AG09319 (cell line): Measurements from ENCODE around the gene TMEM108.

Experiments
- DNase-seq: peaks from one replicate; pipeline ENCODE4 v3.0.0-alpha.2; 2010; ENCODE audit warnings: low read depth; ENCODE audit errors: extremely low read depth
- CTCF ChIP-seq: IDR thresholded peaks from 2 replicates; pipeline ENCODE4 v1.5.1; 2011; ENCODE audit warnings: low read depth, mild to moderate bottlenecking, inconsistent platforms, low read length, moderate library complexity

The TMEM108 gene

DNA sequence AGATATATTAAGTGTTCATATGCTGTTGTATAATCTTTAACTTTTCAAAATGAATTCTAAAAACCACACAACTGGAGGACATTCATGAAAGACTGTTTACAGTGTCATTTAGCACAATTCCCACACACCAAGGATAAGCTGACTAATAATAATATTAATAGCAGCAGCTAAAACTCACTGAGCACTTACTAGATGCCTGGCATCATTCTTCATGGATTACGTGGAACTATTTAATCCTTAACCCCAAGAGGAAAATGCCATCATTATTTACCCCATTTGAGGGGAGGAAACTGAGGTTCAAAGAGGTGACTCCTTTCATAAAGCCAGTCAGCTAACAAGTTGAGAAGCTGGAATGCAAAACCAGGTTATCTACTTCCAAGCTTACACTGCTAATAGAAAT lies 77.0 kb downstream of the TMEM108 start:
- TF ChIP-seq CTCF = no peak
- no peak for DNase-seq

GRCh38 chr3:133117342-133117741 lies 79.2 kb downstream of the TMEM108 start:
- TF ChIP-seq CTCF = no peak
- DNase-seq = no peak

DNA sequence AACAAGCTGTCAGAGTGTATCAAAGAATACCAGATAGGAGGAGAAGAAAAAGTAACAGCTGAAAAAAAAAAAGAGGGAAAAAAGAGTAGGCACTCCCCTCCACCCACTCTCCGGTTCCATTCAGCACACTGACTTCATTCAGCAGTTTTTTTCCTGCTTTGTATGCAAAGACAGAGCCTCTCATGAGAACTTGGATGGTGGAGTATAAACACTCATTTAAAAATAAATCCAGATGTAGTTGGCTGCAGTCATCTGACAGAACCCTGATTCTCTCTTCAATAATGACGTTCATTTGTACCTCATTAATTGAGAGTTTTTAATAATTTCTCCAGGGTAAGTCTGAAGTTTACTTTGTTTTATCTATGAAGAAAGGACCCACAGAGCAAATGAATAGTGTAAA lies 81.0 kb downstream of the TMEM108 start:
- DNase-seq = no peak

DNA sequence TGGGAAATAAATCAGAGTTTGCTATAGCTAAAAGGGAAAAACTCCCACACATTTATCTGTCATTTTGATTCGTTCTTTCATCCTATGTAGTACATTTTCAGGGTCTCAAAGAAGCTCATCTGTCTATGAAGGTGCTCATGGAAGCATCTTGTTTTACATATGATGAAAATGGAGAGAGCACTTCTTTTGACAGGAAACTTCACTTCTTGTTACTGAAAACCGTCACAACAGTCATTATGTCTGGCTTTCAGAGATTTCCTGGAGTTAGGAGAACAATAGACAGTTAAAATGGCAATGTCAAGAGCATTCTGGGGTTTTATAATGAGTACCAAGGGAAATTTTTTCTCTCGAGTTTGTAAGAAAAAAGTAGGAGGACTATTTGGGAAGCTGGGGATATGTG lies 83.3 kb downstream of the TMEM108 start:
- TF ChIP-seq CTCF = no peak
- DNase-seq = no peak

More for the DNA sequence above, 81.0 kb downstream of the TMEM108 start:
- TF ChIP-seq CTCF = no peak

GRCh38 chr3:133123636-133124035 lies 85.4 kb downstream of the TMEM108 start:
- no peak for DNase-seq
- TF ChIP-seq CTCF = no peak

- DNase-seq = no peak
- no peak for TF ChIP-seq CTCF
Measured at GRCh38 chr3:133124511-133124910, 86.3 kb downstream of the TMEM108 start.

GRCh38 chr3:133125171-133125570 lies 87.0 kb downstream of the TMEM108 start:
- no peak for TF ChIP-seq CTCF
- no peak for DNase-seq
